ENCODE data around the gene FOXJ1. TPM values are rescaled to one million over a fixed set of nuclear protein-coding genes. Genes with fewer than 3 reads are reported as not detected.

Gene FOXJ1
- total RNA-seq, 2 donors from 2014 or later, result 17.8 to 23.6 TPM

DNA sequence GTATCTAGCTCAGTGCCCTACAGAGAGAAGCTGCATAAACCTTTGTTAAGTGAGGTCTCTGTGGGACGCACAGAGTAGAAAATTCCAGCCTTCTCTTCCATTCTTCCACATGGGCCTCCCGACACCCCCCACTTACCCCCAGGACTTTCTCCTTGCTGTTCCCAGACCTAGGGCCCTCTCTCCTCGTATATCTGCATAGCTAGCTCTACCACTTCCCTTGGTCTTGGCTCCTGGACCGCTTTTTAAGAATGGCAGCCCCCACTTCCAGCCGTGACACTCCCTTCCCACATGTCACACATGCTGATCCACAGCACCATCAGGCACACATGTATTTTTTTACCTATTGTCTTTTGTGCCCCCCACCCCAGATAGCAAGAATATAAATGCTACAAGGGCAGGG, 16.7 kb upstream of the FOXJ1 start:
- DNase-seq, result no peak
- peaks cover 9% of the 10 kb centered on the region for H3K4me1 ChIP-seq (ENCODE audit: control insufficient read depth, insufficient read depth, low read length)
- no peak overlapping the region for H3K27ac ChIP-seq (ENCODE audit: low read depth, low read length)
- no peak overlapping the region for H3K9ac ChIP-seq (ENCODE audit: extremely low read depth, low read length, poor library complexity, severe bottlenecking)
- H3K9me3 ChIP-seq (ENCODE audit: control insufficient read depth, low read length), result no peaks in the 10 kb centered on the region
- no peaks in the 10 kb centered on the region for H3K36me3 ChIP-seq (ENCODE audit: control insufficient read depth, insufficient read depth, low read length)
- H3K4me3 ChIP-seq (ENCODE audit: low read length), result no peak overlapping the region
- TF ChIP-seq, protein P1, sequence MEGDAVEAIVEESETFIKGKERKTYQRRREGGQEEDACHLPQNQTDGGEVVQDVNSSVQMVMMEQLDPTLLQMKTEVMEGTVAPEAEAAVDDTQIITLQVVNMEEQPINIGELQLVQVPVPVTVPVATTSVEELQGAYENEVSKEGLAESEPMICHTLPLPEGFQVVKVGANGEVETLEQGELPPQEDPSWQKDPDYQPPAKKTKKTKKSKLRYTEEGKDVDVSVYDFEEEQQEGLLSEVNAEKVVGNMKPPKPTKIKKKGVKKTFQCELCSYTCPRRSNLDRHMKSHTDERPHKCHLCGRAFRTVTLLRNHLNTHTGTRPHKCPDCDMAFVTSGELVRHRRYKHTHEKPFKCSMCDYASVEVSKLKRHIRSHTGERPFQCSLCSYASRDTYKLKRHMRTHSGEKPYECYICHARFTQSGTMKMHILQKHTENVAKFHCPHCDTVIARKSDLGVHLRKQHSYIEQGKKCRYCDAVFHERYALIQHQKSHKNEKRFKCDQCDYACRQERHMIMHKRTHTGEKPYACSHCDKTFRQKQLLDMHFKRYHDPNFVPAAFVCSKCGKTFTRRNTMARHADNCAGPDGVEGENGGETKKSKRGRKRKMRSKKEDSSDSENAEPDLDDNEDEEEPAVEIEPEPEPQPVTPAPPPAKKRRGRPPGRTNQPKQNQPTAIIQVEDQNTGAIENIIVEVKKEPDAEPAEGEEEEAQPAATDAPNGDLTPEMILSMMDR (conservative IDR thresholded peaks at IDR 0.05), result no peak
- 88 to 96% methylated on average over 4 to 5 of the region's 5 CpGs for WGBS, 2 experiments (ENCODE audit: insufficient coverage in 1 of 2, insufficient read length in 1 of 2)
- no peak overlapping the region for H3K27ac Mint-ChIP-seq
- H3K27me3 ChIP-seq (ENCODE audit: control insufficient read depth, insufficient read depth, low read length, poor library complexity, severe bottlenecking), result no peaks in the 10 kb centered on the region
- H3K36me3 Mint-ChIP-seq (ENCODE audit: low read depth), result peaks cover 3% of the 10 kb centered on the region
- H3K4me3 Mint-ChIP-seq, result no peak overlapping the region
- no peaks in the 10 kb centered on the region for H3K9me3 Mint-ChIP-seq
- no peaks in the 10 kb centered on the region for H3K27me3 Mint-ChIP-seq (ENCODE audit: insufficient read depth)
- H3K4me1 Mint-ChIP-seq, result peaks cover 26% of the 10 kb centered on the region

DNA sequence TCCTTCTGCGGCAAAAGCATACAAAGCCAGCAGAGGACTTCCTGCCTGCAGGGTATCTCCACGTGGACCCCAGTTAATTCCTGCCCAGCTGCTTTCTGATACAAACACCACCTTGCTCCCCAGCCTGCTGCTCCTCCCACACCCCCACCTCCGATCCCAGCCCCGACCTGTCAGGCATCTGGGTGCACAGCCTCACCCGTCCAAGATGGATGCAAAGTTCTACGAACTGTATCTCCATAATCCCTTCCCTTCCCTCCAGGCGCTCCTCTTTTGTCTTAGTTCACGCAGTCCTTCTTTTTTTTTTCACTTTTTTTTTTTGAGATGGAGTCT, 15.6 kb upstream of the FOXJ1 start:
- Mint-ChIP-seq H3K27ac (no peak overlapping the region), H3K27me3 (ENCODE audit: insufficient read depth) (no peaks in the 10 kb centered on the region), H3K4me3 (no peak overlapping the region), H3K36me3 (ENCODE audit: low read depth) (peaks cover 3% of the 10 kb centered on the region), H3K9me3 (no peaks in the 10 kb centered on the region), H3K4me1 (peaks cover 23% of the 10 kb centered on the region)
- TF ChIP-seq, protein P1 (conservative IDR thresholded peaks at IDR 0.05), result no peak
- H3K4me1 ChIP-seq (ENCODE audit: control insufficient read depth, insufficient read depth, low read length), result peaks cover 7% of the 10 kb centered on the region
- H3K36me3 ChIP-seq (ENCODE audit: control insufficient read depth, insufficient read depth, low read length), result no peaks in the 10 kb centered on the region
- DNase-seq, result no peak
- no peak overlapping the region for H3K9ac ChIP-seq (ENCODE audit: extremely low read depth, low read length, poor library complexity, severe bottlenecking)
- H3K4me3 ChIP-seq (ENCODE audit: low read length), result no peak overlapping the region
- no peaks in the 10 kb centered on the region for H3K27me3 ChIP-seq (ENCODE audit: control insufficient read depth, insufficient read depth, low read length, poor library complexity, severe bottlenecking)
- H3K27ac ChIP-seq (ENCODE audit: low read depth, low read length), result no peak overlapping the region
- WGBS, 2 experiments (ENCODE audit: insufficient coverage in 1 of 2, insufficient read length in 1 of 2), result 77 to 86% methylated on average over 7 to 8 of the region's 8 CpGs
- H3K9me3 ChIP-seq (ENCODE audit: control insufficient read depth, low read length), result no peaks in the 10 kb centered on the region

DNA sequence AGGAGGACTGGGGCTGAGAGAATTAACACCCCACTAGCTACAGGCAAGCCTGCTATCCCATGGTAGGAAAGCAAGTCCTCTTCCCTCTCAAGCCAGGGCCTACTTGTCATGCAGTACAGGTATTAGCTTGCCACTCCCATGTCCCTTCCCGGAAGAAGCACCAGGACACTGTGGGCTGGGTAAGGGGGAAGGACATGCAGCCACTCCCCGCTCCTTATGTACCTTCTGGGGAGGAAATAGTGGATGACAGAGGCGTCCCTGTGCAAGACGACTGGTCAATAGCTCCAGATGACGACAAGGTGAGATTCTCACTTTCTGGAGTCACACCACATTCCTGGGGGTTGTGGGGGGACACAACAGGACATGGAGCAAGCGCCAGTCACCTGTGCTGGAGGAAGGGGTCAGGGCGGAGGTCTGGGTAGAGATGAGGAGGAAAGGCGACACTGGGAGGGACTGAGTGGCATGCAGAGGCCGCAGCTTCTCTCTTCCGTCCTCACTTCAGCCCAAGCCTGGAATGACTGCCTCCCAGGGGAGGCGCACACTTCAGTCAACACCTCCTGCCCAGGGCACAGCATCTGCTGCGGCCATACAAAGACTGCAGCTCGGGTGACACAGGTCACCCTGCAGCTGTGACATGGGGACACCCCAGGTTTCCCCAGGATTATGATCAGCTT, 15.1 kb upstream of the FOXJ1 start:
- no peaks in the 10 kb centered on the region for H3K36me3 ChIP-seq (ENCODE audit: control insufficient read depth, insufficient read depth, low read length)
- H3K4me1 ChIP-seq (ENCODE audit: control insufficient read depth, insufficient read depth, low read length), result peaks cover 4% of the 10 kb centered on the region
- DNase-seq, result peak; percentile 63
- H3K27ac ChIP-seq (ENCODE audit: low read depth, low read length), result no peak overlapping the region
- no peaks in the 10 kb centered on the region for H3K9me3 Mint-ChIP-seq
- H3K27me3 Mint-ChIP-seq (ENCODE audit: insufficient read depth), result no peaks in the 10 kb centered on the region
- TF ChIP-seq, protein P1 (conservative IDR thresholded peaks at IDR 0.05), result no peak
- no peak overlapping the region for H3K9ac ChIP-seq (ENCODE audit: extremely low read depth, low read length, poor library complexity, severe bottlenecking)
- H3K4me3 Mint-ChIP-seq, result no peak overlapping the region
- 88 to 91% methylated on average over 11 to 13 of the region's 13 CpGs for WGBS, 2 experiments (ENCODE audit: insufficient coverage in 1 of 2, insufficient read length in 1 of 2)
- H3K36me3 Mint-ChIP-seq (ENCODE audit: low read depth), result peaks cover 3% of the 10 kb centered on the region
- H3K4me3 ChIP-seq (ENCODE audit: low read length), result no peak overlapping the region
- H3K27me3 ChIP-seq (ENCODE audit: control insufficient read depth, insufficient read depth, low read length, poor library complexity, severe bottlenecking), result no peaks in the 10 kb centered on the region
- H3K9me3 ChIP-seq (ENCODE audit: control insufficient read depth, low read length), result no peaks in the 10 kb centered on the region
- peaks cover 18% of the 10 kb centered on the region for H3K4me1 Mint-ChIP-seq
- H3K27ac Mint-ChIP-seq, result no peak overlapping the region
